ENCODE measurements around the gene CHL1. TPM values are rescaled to one million over a fixed set of nuclear protein-coding genes. Genes with fewer than 3 reads are reported as not detected.

Gene CHL1, protein sequence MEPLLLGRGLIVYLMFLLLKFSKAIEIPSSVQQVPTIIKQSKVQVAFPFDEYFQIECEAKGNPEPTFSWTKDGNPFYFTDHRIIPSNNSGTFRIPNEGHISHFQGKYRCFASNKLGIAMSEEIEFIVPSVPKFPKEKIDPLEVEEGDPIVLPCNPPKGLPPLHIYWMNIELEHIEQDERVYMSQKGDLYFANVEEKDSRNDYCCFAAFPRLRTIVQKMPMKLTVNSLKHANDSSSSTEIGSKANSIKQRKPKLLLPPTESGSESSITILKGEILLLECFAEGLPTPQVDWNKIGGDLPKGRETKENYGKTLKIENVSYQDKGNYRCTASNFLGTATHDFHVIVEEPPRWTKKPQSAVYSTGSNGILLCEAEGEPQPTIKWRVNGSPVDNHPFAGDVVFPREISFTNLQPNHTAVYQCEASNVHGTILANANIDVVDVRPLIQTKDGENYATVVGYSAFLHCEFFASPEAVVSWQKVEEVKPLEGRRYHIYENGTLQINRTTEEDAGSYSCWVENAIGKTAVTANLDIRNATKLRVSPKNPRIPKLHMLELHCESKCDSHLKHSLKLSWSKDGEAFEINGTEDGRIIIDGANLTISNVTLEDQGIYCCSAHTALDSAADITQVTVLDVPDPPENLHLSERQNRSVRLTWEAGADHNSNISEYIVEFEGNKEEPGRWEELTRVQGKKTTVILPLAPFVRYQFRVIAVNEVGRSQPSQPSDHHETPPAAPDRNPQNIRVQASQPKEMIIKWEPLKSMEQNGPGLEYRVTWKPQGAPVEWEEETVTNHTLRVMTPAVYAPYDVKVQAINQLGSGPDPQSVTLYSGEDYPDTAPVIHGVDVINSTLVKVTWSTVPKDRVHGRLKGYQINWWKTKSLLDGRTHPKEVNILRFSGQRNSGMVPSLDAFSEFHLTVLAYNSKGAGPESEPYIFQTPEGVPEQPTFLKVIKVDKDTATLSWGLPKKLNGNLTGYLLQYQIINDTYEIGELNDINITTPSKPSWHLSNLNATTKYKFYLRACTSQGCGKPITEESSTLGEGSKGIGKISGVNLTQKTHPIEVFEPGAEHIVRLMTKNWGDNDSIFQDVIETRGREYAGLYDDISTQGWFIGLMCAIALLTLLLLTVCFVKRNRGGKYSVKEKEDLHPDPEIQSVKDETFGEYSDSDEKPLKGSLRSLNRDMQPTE (N-terminal part only)
- 2.2 TPM for polyA plus RNA-seq (ENCODE audit: insufficient read length)

DNA sequence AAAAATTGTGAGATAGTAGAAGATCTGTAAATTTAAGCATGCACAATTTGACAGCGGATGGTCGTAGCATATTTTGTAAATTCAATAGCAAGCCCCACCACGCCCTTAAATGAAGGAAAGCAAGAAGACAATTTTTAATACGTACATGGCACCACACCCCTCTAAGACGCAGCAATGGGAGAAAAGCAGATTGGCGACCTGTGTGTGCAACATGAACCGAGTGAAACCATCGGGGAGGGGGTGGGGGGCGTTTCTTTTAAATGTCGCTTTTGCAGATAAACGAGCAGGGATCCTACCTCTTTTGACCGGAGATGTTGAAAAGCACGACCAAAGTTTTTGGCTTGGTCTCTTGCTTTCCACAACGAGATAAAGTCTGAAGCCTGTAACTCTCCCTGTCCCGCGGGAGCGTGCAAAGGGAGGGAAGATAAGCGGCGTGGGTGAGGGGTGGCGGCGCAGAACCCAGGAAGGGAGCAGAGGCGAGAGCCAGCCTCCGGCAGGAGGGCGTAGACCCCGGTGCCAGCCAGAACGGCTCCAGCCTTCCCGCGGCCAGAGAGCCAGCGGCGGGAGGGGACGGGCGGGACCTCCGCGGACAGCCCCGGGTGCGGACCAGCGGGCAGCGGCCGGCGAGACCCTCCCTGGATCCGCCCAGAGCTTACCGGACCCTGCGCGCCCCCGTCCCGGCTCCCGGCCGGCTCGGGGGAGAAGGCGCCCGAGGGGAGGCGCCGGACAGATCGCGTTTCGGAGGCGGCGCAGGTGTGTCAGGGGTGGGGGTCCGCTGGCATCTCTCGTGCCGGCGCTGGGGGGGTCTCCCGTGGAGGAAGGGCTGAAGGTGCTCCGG lies at the start of gene CHL1:
TSS of gene CHL1 (plus strand) at position 453 of the 838 bp plus-strand sequence. CDS start 123,014 bp downstream, outside the sequence.
- DNase-seq (ENCODE audit: low read depth): no peak

DNA sequence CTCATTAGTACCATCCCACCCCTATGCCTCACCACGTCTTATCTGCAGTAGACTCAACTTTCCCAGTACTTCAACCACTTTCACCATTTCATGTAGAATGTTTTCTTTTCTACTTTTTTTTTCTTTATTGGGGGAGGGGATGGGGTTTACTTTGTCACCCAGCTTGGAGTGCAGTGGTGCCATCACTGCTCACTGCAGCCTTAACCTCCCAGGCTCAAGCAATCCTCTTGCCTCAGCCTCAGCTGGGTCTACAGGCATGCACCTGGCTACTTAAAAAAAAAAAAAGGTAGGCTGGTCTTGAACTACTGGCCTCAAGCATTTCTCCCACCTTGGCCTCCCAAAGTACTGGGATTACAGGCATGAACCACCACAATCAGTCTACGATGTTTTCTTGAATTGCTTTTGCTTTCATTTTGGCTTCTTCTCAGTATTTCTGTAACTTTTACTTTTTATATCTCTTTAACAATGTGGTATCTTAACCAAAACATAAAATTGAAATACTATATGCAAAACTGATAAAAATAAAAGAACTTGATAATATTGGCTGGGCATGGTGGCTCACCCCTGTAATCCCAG lies 44.9 kb upstream of the CHL1 start:
- no peak for DNase-seq (ENCODE audit: low read depth)

DNA sequence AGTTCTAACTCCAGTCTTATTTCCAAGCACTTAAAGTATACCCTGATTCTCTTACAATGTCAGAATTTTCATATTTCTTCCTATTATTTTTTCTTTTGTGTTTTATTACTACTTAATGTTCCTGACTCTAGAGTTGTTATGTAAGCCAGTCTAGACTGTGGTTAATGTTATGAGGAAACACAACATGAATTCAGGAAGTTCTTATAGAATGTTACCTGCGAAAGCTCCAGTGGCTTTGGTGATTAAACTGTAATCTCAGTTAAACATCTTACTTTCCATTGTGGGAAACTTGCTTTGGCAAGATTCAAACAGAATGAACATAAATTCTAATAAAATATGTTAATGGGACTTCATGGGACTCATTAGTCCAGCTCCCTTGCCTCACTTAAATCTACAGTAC lies 36.6 kb upstream of the CHL1 start:
- no peak for DNase-seq (ENCODE audit: low read depth)

DNA sequence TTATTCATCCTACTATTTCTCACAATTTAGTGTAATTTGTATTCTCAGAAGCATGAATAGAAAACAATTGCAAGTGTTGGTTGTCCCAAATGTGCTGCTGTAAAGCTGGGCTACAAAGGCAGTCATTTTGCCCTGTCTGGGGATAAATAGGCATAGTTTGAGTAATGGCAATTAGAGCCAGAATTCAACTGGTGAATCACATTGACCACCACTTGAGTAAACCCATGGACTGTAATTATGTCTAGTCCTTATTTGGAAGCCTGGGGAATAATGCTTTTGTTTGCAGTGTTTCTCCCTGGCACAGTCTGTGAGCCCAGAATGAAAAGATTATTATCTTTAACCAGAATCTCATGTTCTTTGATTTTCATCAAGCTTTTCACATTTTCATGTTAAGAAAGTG lies 30.5 kb upstream of the CHL1 start:
- no peak for DNase-seq (ENCODE audit: low read depth)

DNA sequence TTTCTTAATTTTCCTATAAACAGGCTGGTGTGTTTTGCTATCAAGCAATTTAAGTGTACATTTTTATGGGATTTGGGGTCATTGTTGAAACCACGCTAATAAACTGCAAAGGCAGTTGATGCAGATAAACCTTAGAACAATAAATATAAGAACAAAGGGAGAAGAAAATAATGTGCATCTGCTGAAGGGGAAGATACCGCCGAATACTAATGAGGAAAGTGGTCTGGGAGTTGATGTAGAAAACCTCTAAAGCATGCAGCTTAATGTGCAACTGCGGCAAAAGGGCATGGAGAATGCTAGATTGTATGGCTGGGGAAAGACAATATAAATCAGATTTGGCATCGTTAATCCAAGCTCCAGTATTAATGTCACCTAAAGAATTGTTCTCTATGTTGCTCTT lies 29.8 kb upstream of the CHL1 start:
- DNase-seq (ENCODE audit: low read depth): no peak

DNA sequence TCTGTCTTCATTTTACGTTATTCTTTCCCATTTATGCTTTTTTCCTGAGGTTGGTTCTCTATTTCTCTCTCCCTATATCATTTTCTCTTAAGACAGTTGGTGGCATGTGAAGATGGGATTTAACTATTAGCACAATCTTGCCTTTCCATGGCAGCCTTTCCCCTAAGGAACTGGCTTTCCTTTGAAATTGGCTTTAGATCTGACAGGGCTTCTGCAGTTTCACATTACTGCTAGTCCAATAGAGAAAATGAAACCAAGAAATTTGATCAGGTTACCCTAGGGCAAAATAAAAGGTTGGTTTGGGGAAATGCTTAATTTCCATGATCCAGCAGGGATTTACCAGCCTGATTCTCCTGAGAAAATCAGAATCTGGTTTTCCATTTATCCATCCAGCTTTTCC lies 22.7 kb upstream of the CHL1 start:
- DNase-seq (ENCODE audit: low read depth): no peak

DNA sequence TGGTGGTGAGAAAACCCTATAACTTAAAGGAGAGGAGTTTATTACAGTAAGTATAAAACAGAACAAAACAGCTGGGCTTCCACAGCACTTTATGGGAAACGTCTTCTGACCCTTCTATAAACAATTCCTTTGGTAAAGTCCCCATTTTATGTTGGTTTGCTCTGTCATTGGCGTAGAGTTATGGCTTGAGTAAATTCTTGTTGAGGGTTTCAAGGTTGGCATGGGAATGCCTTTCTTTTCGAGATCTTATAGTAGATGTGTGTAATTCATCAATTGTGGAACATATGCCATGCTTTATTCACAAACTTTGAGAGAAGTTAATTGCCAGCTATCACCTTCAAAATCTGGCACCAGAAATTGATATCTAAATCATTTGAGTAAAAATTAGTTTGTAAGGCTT lies 11.6 kb upstream of the CHL1 start:
- no peak for DNase-seq (ENCODE audit: low read depth)

DNA sequence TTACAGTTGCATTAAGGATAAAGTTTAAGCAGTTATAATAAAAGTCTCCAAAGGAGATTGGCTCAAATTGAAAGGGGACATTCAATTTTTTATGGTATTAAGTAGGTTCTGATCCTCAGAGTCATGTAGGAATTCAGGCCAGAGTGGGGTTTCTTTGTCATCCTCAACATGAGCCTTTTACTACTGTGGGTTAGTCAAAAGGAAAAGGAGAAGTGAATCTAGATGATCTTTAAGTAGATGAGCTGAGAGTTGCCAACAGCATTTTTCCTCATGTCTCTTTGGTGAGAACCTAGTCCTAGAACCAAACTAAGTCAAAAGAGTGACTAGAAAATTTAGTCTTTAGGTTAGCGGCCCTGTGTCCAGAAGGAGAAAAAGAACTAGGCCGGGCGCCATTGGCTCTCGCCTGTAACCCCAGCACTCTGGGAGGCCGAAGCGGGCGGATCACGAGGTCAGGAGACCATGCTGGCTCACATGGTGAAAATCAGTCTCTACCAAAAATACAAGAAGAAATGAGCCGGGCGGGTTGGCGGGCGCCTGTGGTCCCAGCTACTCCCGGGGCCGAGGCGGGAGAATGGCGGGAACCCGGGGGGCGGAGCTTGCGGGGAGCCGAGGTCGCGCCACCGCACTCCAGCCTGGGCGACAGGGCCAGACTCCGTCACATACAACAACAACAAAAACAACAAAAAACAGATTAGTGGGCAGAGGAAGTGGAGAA lies 4.2 kb upstream of the CHL1 start:
- no peak for DNase-seq (ENCODE audit: low read depth)

DNA sequence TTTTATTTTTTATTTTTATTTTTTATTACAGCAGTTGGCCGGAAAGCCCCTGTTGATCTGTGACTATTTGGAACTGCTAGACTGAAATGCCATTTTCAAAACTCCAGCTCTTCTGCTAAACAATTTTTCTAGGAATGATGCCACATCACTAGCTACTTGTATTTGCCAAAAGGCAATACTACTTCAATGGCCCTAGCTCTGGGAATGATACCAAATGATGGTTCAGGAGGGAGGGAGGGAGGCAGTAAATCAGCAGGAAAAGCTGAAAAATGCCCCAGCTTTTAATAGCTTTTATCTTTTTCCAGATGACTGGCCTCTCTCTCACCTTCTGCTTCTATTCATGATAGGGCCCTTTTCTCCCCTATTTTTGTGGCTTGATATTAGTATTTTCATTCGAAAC lies 2.6 kb upstream of the CHL1 start:
- no peak for DNase-seq (ENCODE audit: low read depth)

DNA sequence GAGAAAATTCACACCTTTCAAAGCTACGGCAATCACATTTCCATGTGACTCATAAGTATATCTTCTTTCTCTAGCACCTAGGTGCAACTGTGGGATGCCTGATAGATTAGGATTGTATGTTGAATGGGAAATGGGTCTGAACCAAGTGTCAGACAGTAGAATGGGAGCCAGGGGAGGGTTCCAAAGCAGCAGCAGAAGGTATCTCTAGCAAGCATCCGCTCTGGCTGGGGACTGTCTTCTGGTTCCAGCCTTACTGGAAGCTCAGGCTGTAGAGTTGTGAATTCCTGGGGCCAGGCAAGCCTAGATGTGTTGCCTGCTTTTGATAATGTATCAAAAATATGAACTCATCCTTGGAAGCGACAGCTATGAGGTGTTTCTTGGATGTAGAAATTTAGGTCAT lies 2.1 kb upstream of the CHL1 start:
- DNase-seq (ENCODE audit: low read depth): no peak

DNA sequence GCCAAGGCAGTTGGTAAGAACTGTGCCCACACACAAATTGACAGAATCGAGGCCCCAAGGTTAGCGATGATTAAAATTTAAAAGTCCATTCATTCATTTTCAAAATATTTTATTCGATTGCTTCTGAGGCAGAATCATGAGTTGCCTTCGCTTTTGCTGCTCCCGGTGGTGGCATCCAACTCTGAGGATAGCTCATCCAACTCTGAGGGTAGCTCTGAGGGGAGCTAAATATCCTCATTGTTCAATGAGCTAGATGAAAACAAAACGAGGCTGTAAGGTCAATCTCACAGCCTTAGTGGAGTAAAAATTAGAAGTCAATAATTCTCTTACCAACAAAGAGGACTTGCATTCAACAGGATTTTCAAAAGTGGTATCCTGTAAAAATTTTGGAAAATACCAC lies 897 bp upstream of the CHL1 start:
- no peak for DNase-seq (ENCODE audit: low read depth)

DNA sequence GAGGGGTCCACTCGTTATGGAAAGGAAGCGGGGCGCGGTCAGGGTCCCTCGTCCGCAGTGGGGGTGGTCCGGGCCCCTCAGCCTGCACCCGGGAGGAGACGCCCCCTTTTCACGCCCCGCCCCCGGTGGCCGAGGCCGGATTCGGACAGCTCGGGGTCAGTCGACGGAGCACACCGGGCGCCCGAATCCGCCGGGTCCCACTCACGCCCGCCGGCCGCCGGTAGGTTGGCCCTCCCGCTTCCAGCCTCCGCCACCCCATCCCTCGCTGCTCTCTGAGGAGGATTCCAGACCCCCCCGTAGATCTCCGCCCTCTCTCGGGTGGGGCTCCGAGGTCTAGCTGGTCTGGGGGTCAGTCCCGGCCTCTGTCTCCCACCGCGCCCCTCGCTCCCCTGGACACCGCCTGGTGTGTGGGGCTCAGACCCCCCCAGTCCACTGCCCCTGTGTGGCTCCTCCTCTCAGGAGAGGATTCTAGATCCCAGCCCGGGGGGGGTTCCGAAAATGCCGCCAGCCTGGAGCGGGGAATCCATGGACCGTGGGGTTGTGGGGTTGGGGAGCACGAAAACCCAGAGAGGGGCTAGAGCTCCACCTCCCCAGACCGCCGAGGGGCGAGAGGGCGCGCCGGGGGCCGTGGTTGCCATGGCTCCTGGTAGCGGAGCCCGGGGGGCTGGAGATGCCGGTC lies 725 bp downstream of the CHL1 start:
- no peak for DNase-seq (ENCODE audit: low read depth)

DNA sequence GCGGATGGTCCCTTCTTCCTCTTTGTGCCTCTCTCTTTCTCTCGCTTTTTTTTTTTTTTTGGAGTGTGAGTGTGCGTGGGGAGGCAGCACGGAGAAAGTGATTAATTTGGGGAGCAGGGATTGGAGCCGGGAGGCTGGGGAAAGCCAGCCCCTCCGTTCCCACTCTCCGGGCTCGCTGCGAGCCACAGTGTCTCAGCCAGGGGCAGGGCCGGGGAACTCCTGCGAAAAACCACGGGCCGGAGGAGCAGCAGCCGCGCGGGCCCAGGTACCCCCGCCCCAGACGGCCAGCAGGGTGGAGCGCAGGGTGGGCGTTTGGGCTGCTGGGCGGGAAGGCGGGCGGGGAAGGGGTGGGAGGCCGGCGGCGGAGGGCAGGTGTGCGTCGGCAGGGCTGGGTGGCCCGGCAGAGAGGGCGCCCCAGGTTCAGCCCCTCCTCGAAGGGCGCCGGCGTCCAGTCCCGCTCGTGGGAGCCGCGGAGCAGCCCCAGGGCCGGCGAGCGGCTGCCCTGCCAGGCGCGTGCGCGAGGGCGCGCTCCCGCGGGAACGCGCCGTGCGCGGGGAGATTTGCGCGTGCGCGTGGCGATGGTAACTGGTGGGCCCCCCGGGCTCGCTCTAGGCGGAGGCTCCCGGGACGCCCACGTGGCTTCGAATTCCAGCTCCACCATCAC lies 1.4 kb downstream of the CHL1 start:
- DNase-seq (ENCODE audit: low read depth): no peak

DNA sequence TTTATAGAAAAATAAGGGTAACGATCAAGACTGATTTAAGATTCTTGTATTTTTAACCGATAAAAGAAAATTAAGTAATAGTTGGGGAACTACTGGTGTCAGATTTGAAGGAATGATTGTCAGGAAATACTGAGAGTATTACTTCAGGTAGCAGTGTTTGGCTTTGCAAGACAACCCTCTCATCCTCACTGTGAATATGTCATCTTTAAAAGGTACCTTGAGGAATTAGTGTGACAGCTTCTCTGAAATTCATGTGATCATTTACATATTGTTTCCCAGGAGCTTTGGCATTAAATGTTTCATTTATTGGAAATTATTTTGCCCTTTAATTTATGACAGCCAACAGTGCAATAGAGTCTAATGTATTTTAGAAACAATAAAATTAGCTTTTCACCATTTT lies 3.3 kb downstream of the CHL1 start:
- no peak for DNase-seq (ENCODE audit: low read depth)

DNA sequence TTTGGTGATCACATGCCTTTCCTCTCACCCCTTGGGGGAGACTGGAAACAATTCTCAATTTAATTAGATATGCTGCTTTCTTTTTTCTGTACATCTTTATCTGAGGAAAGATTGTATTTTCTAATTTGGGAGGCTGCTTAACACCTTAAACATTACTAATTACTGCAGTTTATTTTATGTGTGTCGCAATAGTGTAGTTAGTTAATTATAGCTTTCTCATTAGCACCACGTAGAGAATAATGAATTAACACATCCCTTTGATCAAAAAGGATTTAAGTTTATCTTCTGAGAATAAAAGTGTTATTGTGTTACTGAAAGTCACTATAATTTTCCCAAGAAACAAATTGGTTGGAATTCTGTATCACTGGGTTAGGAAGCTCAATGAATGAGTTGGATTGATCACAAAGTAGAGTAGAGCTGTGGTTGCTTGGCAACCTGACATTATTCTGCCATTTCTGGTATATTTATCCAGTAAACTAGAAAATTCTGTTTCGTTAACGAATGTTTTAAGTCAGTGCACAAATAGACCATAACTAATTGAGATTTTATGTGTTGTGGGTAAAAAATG lies 4.3 kb downstream of the CHL1 start:
- no peak for DNase-seq (ENCODE audit: low read depth)

DNA sequence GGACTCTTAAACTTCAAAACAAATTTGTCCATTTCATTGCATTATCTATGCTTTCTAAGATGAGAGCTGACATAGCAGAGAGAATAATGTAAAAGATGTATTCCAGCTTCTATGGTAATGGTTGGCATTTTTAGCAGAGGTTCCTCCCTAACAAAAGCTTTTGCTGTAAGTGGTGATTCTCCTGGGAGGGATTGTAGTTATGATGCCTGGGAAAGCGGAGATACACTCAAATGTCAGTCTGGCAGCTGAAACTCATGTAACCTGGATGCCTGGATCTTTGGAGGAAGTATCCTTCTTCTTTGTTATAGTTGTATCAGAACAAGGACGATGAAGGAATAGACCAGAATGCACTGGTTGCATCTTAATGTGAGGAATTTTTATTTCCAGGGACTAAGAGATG lies 7.5 kb downstream of the CHL1 start:
- no peak for DNase-seq (ENCODE audit: low read depth)

DNA sequence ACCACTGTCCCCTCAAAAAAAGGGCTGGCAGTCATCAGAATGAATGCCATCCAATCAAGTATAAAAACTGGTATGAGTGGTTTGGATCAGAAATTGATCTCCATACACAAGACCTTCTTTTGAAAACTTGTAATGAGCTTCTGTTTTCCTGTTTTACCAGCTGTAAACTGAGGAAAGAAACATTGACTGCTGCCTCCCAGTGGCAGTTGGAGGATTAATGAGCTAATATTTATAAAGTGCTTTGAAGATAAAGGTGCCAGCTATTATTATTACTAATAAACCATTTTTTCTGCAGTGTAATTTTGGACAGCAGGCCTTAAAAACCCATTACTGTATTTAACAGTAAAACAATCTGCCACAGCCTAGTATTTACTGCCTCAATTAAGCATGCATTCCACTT lies 11.4 kb downstream of the CHL1 start:
- no peak for DNase-seq (ENCODE audit: low read depth)

DNA sequence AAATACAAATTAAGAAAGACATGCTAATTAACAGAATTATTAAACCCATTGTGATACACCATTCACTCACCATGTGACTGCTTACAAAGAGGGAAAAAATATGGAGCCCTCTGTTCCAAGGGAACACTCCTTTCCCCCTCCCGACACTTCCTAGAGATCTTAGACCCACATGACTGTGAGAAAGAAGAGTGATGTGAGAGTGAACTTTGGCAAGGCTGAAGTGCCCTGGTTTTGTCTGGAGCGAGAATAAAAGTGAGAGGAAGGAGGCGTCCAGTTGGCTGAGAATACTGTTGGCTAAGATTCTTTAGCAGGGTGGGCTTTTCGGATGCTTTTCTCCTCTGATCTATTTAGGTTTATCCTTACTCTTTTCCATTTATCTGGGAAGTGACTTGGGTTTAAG lies 14.1 kb downstream of the CHL1 start:
- no peak for DNase-seq (ENCODE audit: low read depth)

DNA sequence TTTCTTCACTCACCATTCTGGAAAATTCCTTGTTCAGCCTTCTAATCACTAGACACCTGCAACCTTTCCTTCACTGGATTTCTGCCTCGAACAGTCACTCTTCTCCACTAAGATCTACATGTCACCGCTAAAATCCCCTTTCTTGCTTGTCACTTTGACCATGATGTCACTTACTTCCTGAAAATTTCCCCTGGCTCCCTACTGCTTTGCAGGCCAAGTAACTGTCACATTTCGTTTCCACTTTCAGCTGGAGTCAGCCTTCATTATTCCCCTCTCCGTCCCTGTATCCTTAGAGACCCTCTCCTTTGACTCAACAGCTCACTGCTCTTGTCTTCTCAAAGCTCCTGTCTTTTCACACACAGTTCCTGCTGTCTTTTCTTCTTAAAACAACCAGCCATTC lies 15.9 kb downstream of the CHL1 start:
- no peak for DNase-seq (ENCODE audit: low read depth)
